Mucosa of descending colon (tissue), 3 donors: ENCODE results near the gene DYNLT2B. TPM values are rescaled to one million over a fixed set of nuclear protein-coding genes. Genes with fewer than 3 reads are reported as not detected.

Source experiments
- ATAC-seq: fragments of 200-7000 bp; cut with Tn5 transposase; one replicate; pipeline ENCODE4 v1.9.1; 2020; ENCODE audit warnings: mild to moderate bottlenecking, moderate library complexity
- DNase-seq, 3 donors: peaks; one replicate each; pipeline ENCODE4 v3.0.0-alpha.2; 2020
- H3K36me3 ChIP-seq: fragments of 200-600 bp; one replicate; pipeline ENCODE4 v1.8.0; 2021; ENCODE audit warnings: low read depth, mild to moderate bottlenecking
- H3K4me1 ChIP-seq: fragments of 200-600 bp; one replicate; pipeline ENCODE4 v1.8.0; 2021; ENCODE audit warnings: low read depth, mild to moderate bottlenecking
- H3K4me3 ChIP-seq: fragments of 200-600 bp; one replicate; pipeline ENCODE4 v1.8.0; 2021; ENCODE audit warnings: mild to moderate bottlenecking
- H3K9me3 ChIP-seq: fragments of 200-600 bp; one replicate; pipeline ENCODE4 v1.8.0; 2021; ENCODE audit warnings: mild to moderate bottlenecking
- CTCF ChIP-seq: fragments of 200-600 bp; IDR thresholded peaks from one replicate; pipeline ENCODE4 v1.8.0; 2022; ENCODE audit warnings: antibody characterized with exemption, mild to moderate bottlenecking
- intact Hi-C, 2 donors: fragments of 100-400 bp; cut with DNase I in 1 of 2; cut with micrococcal nuclease in 1 of 2; formaldehyde crosslinking; loops; one replicate each; pipeline versions ENCODE4 v1.11.0 to v1.11.1; 2022; cut with DNase I, micrococcal nuclease
- total RNA-seq, 3 donors: library from RNA; stranded (reverse); fragmentation: NEBNext Ultra II Directional in 2 of 3; extraction: Animal tissue kit (Norgen Biotek cat#: 25700) in 2 of 3; gene quantifications; one replicate each; pipeline versions ENCODE4 v1.2.1 to v1.2.4, GENCODE V29; 2021 to 2023
- donor health status: DM: no; HTN: no; CAD: no; lungs with moderate emphysema.
- donor health status: DM: no; HTN: no; CAD: no.
- donor health status: DM: no; HTN: yes; CAD: no.

DYNLT2B gene
- total RNA-seq, 3 donors from 2014 or later, result 0.64 to 5.2 (median 2.3) TPM

GRCh38 chr3:196287440-196288140, 30.4 kb downstream of the DYNLT2B start, which contains the start of gene PCYT1A:
Gene PCYT1A, minus strand, starts transcription at chr3:196287726. Its CDS starts 17,195 bp downstream, at chr3:196270531.
- Histone ChIP-seq H3K36me3 (no peaks in the 10 kb centered on the region), H3K4me3 (peak within 1 kb of the TSS; percentile 76), H3K9me3 (no peaks in the 10 kb centered on the region), H3K4me1 (peaks cover 24% of the 10 kb centered on the region)
- DNase-seq (peak; percentile 90 to 94 (median 93)), ATAC-seq (peak; percentile 98)
- intact Hi-C loops, result no loop called here
- no peak for TF ChIP-seq CTCF

GRCh38 chr3:196287090-196287439, 31.0 kb downstream of the DYNLT2B start:
- H3K4me3 ChIP-seq, result peak overlapping the region; percentile 76
- H3K36me3 ChIP-seq, result no peaks in the 10 kb centered on the region
- DNase-seq (peak in 1 of 3 donors; percentile 45), ATAC-seq (peak; percentile 55)
- peaks cover 24% of the 10 kb centered on the region for H3K4me1 ChIP-seq
- no peak for TF ChIP-seq CTCF
- intact Hi-C loops, result no loop called here
- H3K9me3 ChIP-seq, result no peaks in the 10 kb centered on the region

- Histone ChIP-seq H3K36me3 (no peaks in the 10 kb centered on the region), H3K9me3 (no peaks in the 10 kb centered on the region), H3K4me1 (peaks cover 40% of the 10 kb centered on the region), H3K4me3 (no peak overlapping the region)
- intact Hi-C loops, result no loop called here
- ATAC-seq, result no peak
- TF ChIP-seq CTCF, result no peak
- no peak for DNase-seq
Measured at GRCh38 chr3:196284396-196284795, 33.6 kb downstream of the DYNLT2B start.

- no peak for TF ChIP-seq CTCF
- ATAC-seq, result no peak
- no peak overlapping the region for H3K4me3 ChIP-seq
- no peak for DNase-seq
- H3K4me1 ChIP-seq, result peaks cover 51% of the 10 kb centered on the region
- H3K9me3 ChIP-seq, result no peaks in the 10 kb centered on the region
- H3K36me3 ChIP-seq, result no peaks in the 10 kb centered on the region
- intact Hi-C loops, result no loop called here
Measured at GRCh38 chr3:196281962-196282361, 36.1 kb downstream of the DYNLT2B start.

GRCh38 chr3:196280689-196281440, 37.2 kb downstream of the DYNLT2B start:
- no peak overlapping the region for H3K4me3 ChIP-seq
- ATAC-seq (no peak), DNase-seq (no peak)
- H3K9me3 ChIP-seq, result no peaks in the 10 kb centered on the region
- intact Hi-C loops, result no loop called here
- H3K4me1 ChIP-seq, result peaks cover 40% of the 10 kb centered on the region
- no peak for TF ChIP-seq CTCF
- no peaks in the 10 kb centered on the region for H3K36me3 ChIP-seq
